HG03469 (cell line): ENCODE results near the gene ARSG.
"Not testable (repeated sequence)": the region's sequence is repeated elsewhere in the genome, so short reads cannot be mapped to it uniquely, and the experiment has no call there.

ENCODE experiments used
- ATAC-seq: cut with Tn5 transposase; IDR thresholded peaks from one replicate; pipeline ENCODE4 v1.9.1; 2021; ENCODE audit warnings: mild to moderate bottlenecking, moderate library complexity, moderate number of reproducible peaks; ENCODE audit not compliant: unreplicated experiment

Gene ARSG

DNA sequence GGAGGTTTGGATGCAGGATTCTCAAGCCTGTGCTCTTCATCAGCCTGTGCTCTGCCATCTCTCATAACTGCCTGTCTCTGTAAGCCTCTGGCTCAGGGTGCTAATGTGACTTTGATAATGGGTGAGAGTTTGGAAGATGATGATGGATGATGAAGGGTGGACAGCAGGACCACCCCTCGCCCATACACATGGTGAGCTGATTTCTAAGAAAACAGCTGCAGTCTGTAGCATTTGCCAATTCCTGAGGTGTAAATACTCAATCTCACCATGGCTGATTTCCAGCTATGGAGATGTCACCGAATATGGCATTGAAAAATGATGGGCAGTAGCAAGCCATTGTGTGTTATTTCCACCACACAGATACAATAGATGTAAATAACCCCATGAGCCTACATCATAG is 74.2 kb downstream of the ARSG start:
- ATAC-seq: no peak

DNA sequence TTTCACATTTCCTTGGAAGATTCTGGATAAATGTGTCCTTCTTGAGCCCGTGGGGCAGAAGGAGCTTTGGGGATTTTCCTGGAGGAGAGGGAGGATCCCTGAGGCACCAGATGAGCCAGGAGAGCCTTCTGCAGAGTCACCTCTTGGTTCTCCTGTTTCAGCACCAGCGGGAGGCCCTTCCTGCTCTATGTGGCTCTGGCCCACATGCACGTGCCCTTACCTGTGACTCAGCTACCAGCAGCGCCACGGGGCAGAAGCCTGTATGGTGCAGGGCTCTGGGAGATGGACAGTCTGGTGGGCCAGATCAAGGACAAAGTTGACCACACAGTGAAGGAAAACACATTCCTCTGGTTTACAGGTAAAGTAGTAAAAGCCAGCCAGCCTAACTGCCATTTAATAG is 77.1 kb downstream of the ARSG start:
- ATAC-seq: no peak

GRCh38 chr17:68375566-68375965 is 84.3 kb downstream of the ARSG start:
- ATAC-seq: no peak

- not testable (repeated sequence) for ATAC-seq
Observed at GRCh38 chr17:68376178-68376577, 84.9 kb downstream of the ARSG start.

DNA sequence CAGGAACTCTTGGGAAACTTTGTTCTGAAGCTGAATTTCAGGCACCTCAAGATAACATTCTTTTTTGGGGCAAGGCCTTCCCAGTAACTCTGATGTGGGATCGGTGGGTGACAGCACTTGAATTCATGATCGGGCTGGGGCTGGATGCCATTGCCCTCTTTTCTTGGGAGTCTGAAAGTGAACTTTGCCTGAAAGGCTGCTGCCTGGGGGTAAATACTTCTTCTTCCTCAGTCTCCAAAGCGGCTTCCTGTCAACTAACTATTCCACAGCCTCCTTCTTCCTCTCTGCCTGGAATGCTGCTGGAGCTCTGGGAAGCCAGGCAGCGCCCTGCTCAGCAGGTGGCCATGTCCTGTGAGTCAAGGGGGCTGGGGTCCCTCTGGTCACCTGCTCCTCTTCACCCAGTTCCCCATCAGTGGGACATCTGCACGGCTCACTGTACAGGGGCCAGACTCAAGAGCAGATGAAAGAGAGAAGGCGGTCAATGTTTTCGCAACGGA is 86.5 kb downstream of the ARSG start:
- no peak for ATAC-seq

DNA sequence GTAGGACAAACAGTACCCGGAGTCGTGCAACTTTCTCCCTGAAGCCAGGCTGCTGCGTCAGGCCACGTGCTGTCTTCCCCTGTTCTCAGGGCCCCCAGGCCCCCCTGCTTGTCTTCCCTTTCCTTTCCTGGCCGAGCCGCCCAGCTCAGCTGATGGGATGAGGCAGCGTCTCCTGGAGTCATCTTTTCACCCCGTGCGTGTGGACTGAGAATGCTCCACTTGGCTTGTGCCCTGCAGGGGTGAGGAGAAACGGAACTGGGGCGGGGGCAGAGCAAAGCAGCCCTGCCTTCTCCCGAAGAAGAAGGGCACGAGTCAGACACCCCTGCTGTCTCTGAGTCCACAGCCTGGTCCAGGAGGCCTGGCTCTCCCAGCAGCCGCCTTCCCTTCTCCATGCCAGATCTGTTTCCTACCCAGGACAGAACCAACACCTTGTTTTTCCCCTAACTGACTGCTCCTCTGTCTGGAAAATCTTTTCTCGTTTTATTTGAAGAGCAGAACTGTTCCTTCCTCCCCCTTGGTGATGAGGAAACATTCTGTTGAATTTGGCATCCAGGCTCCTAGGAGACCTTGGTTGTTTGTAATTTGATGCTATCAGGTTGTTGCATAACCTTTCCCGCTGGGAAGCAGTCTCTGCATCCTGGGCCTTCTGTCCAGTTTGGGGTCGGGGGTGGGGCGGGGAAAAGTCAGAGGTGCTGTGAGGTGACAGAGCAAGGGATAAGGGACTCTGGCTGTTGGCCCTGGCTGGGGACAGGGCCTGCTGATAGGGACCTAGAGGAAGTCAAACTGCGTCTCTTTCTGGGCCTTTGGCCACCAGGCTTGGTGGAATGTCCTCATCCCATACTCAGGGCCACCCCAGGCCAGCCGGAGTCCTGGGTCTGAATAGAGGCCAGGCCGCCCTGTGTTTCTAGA is 87.2 kb downstream of the ARSG start:
- no peak for ATAC-seq

DNA sequence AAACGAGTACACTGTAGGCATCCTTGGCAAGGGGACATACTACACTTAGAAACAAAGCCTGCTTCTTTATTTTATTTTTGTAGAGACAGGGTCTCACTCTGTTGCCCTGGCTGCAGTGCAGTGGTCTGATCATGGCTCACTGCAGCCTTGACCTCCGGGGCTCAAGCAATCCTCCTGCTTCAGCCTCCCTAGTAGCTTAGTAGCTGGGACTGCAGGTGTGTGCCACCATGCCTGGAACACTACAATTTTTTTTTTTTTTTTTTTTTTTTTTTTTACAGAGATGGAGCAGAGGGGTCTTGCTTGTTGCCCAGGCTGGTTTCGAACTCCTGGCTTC is 87.8 kb downstream of the ARSG start:
- ATAC-seq: no peak

GRCh38 chr17:68379692-68380677 is 88.7 kb downstream of the ARSG start:
- no peak for ATAC-seq

- ATAC-seq: no peak
Observed at GRCh38 chr17:68381076-68381900, 90.0 kb downstream of the ARSG start.

- no peak for ATAC-seq
Observed at GRCh38 chr17:68382582-68383085, 91.3 kb downstream of the ARSG start.

GRCh38 chr17:68383120-68383442 is 91.8 kb downstream of the ARSG start:
- ATAC-seq: no peak

DNA sequence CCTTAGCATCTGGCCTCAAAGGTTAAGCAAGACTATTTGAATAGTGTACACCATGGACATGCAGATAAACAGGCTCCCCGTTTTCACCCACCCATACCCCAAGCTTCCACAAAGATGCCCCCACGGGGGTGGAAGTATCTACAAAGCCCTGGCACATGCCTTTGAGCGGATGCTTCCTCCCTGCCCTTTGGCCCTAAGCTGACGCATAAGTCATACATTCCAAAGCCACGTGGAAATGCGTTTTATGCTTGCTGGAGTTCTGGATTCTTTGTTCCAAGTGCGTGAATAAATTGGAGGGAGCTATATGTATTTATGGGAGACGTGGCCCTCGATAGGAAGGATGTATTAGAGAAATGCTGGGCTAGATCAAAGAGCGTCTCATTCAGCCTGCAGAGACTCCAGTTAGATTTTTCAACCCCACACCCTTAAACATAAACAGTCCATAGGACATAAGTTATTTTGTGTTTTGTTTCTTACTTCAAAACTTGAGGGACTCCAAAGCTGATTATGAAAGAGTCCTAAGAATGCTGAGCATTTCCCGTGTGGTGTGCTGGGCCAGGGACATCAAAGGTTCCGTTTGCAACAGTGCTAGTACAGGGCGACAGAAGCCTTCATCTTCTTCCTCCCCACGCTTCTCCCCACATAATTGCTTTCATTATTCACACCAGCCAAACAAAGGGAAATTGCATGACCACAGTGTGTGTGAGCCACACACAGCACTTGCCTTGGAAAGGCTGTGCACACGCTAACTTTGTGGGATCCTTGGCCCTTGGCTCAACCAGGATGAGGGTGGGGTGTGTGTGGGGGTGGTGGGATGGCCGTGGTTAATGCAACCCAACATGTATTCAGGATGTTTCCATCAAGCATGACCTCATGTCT is 92.4 kb downstream of the ARSG start:
- ATAC-seq: no peak

DNA sequence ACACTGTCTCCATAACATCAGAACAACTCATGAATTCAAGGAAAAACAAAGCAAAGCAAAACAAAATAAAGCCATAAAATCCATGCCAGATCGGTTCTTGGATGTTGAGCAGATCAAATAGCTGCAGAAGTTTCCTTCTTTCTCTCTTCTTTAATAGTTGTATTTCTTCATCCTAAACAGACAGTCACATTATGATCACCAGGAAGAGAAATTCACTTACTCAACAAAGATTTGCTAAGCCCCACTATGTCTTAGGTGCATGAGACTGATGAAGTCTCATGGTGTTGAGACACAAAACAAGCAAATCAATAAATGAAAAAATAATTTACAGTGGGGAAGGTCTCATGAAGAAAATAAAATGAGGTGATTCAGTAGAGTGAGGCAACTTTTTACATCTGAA is 93.2 kb downstream of the ARSG start:
- no peak for ATAC-seq

- no peak for ATAC-seq
Observed at GRCh38 chr17:68384941-68385340, 93.6 kb downstream of the ARSG start.

DNA sequence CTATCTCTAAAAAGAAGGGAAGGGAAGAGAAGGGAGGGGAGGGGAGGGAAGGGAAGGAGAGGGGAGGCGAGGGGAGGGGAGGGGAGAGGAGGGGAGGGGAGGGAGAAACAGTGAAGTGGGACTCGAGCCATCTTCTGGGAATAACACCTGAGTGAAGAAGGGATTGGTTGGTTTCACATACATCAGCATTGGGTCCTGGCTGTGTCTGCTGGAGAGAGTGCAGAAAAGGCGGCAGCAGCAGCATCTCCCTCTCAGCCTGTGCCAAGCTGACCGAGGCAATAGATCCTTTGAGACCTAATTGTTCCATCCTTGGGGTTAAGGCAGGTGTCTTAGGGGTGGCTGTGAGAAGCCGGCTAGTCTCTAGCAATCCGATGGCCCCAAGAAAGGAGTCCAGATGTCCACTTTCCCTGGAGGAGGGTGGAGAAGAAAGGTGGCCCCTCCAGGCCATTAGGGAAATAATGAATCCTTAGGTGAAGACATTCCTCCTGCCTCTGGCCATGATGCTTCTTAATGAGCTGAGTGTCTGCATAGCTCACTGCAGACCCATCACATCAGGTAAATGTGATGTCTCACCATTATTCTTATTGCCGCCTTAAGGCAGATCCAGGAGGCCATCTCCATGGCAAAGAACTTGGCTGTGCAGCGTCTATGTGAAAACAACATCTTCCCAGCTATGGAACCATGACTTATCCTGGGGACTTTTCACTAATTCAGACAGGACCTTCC is 94.4 kb downstream of the ARSG start:
- ATAC-seq: no peak

DNA sequence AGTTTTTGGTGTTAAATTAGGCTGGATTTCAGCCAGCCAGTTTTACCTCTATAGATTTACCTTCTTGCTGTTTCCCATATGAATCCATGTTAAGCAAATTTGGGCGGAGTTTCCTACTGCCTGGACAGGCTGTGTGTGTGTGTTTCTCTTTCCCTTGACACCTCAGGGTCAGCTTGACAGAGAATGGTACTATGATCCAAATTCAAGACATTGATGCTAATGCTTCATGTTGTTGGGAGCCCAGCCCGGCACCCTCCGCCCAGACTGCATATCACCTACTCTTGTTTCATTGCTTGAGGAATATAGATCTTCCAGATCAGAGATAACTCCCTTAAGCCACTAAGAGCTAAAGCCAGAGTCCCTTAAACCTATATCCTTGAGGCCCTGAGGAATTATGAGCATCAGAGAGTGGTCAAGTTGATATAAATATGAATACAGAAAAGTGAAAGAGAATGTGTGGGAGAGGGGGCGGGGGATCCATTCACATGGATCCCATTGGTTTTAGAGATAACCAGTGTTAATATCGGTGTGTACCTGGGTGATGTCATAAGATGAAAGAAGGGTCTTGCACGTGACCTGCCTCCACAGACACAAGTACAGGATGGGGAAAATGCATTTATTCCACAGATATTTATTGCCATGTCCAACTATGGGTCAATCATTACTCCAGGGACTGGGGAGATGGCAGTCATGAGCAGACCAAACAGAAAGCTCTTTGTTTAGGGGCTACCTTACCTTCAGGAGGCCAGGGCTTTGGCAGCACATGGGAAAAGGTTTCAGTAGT is 96.3 kb downstream of the ARSG start:
- ATAC-seq: no peak

- no peak for ATAC-seq
Observed at GRCh38 chr17:68389041-68389440, 97.7 kb downstream of the ARSG start.

DNA sequence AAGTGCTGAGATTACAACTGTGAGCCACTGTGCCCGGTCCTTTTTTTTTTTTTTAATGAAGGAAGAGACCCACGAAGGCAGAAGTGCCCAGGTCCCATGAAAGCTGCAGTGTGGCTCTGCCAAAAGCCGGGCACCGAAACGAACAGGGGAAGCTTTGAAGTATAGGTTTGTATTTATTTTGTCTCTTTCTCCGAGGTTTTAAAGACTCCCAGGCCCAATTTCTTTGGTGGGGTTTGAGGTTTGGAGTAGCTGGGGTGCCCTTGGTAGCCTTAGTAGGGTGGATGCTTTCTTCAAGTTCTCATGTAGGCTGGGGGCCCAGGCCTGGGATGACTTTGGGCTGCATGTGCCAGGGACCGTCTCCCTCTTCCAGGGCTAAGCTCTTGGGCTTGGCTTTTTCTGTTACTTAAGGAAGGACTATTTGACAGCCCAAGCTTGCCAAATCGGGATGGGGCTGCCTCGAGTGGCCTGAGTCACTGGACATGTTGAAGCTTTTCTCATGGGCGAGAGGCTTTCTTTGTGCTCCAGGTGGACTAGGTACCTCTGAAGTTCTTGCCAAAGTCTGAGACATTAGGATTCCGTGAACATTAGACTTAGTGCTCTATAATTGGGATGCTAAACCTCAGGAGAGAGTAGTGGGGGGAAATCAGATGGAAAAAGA is 99.7 kb downstream of the ARSG start:
- no peak for ATAC-seq
